Measurements from ENCODE around the gene RPS24. TPM values are rescaled to one million over a fixed set of nuclear protein-coding genes. Genes with fewer than 3 reads are reported as not detected.

The RPS24 gene
- total RNA-seq, 1 experiment from 2014 or later: 3,270 TPM

- DNase-seq (ENCODE audit: low spot score): no peak
Measured at GRCh38 chr10:78025685-78026364, 7.8 kb upstream of the RPS24 start.

GRCh38 chr10:78028438-78029268 is 5.0 kb upstream of the RPS24 start:
- no peak for DNase-seq (ENCODE audit: low spot score)

GRCh38 chr10:78029269-78030226 is 4.1 kb upstream of the RPS24 start, which contains the start of gene POLR3A:
POLR3A (minus strand) TSS chr10:78029515; CDS start chr10:78029407, 108 bp downstream.
- peak; percentile 95 for DNase-seq (ENCODE audit: low spot score)

GRCh38 chr10:78033387-78033636 is 351 bp upstream of the RPS24 start:
- no peak for DNase-seq (ENCODE audit: low spot score)

GRCh38 chr10:78035025-78035424 is 1.4 kb downstream of the RPS24 start:
- no peak for DNase-seq (ENCODE audit: low spot score)

- DNase-seq (ENCODE audit: low spot score): no peak
Measured at GRCh38 chr10:78035437-78035836, 1.8 kb downstream of the RPS24 start.

GRCh38 chr10:78035933-78036583 is 2.4 kb downstream of the RPS24 start:
- no peak for DNase-seq (ENCODE audit: low spot score)

- DNase-seq (ENCODE audit: low spot score): no peak
Measured at GRCh38 chr10:78038105-78038504, 4.4 kb downstream of the RPS24 start.

GRCh38 chr10:78038791-78039547 is 5.3 kb downstream of the RPS24 start:
- no peak for DNase-seq (ENCODE audit: low spot score)

- DNase-seq (ENCODE audit: low spot score): no peak
Measured at GRCh38 chr10:78039743-78040142, 6.1 kb downstream of the RPS24 start.

GRCh38 chr10:78041170-78042057 is 7.8 kb downstream of the RPS24 start:
- no peak for DNase-seq (ENCODE audit: low spot score)

GRCh38 chr10:78042058-78042751 is 8.5 kb downstream of the RPS24 start:
- no peak for DNase-seq (ENCODE audit: low spot score)

GRCh38 chr10:78042752-78043104 is 9.1 kb downstream of the RPS24 start:
- no peak for DNase-seq (ENCODE audit: low spot score)

GRCh38 chr10:78044179-78044578 is 10.5 kb downstream of the RPS24 start:
- DNase-seq (ENCODE audit: low spot score): no peak

- DNase-seq (ENCODE audit: low spot score): no peak
Measured at GRCh38 chr10:78044699-78045098, 11.0 kb downstream of the RPS24 start.

- no peak for DNase-seq (ENCODE audit: low spot score)
Measured at GRCh38 chr10:78045237-78045636, 11.6 kb downstream of the RPS24 start.

GRCh38 chr10:78045856-78046255 is 12.2 kb downstream of the RPS24 start:
- no peak for DNase-seq (ENCODE audit: low spot score)

- DNase-seq (ENCODE audit: low spot score): no peak
Measured at GRCh38 chr10:78046711-78047269, 13.1 kb downstream of the RPS24 start.

- DNase-seq (ENCODE audit: low spot score): peak; percentile 82
Measured at GRCh38 chr10:78047314-78047891, 13.7 kb downstream of the RPS24 start.
